ENCODE results near the gene LRRC8B.
"Not testable (repeated sequence)": the region's sequence is repeated elsewhere in the genome, so short reads cannot be mapped to it uniquely, and the experiment has no call there.

LRRC8B gene

GRCh38 chr1:89608984-89609725 lies 84.5 kb downstream of the LRRC8B start:
- no peak for DNase-seq (ENCODE audit: low read depth)

DNA sequence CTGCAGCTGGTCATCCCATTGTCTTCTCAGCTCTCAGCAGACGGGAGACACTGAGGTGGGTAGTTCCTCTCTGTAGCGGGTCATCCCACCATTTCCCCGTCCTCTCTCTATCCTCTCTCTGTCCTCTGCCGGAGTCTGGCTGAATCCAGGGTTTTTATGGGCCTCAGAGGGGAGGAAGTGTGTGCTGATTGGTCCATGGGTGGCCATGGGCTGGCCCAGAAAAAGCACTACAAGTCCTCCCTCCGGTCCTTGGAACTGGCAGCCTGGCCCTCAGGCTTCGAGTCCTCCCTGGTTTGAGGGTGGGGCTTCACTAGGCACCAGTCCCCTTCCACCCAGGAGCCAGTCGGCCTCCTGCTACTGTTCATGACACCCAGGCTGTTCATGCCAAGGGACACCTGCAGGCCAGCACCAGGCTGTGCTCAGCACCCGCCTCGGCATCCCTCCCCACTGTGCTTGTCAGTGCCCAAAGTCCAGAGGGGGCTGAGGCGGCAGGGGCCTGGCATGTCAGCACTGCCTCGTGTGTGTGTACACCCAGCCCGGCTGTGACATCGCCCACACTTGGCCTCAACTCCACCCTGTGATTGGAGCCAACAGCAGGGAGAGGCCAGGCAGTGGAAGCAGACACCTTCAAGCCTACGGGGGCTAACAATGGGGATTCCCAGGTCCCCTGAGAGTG lies 85.3 kb downstream of the LRRC8B start:
- DNase-seq (ENCODE audit: low read depth) = no peak

- DNase-seq (ENCODE audit: low read depth) = no peak
These were observed 85.9 kb downstream of the LRRC8B start for GRCh38 chr1:89610457-89611011.

- DNase-seq (ENCODE audit: low read depth) = no peak
These were observed 87.1 kb downstream of the LRRC8B start for GRCh38 chr1:89611721-89612120.

GRCh38 chr1:89613928-89614327 lies 89.3 kb downstream of the LRRC8B start:
- no peak for DNase-seq (ENCODE audit: low read depth)

- DNase-seq (ENCODE audit: low read depth) = no peak
These were observed 91.3 kb downstream of the LRRC8B start for GRCh38 chr1:89615676-89616598.

- no peak for DNase-seq (ENCODE audit: low read depth)
These were observed 92.4 kb downstream of the LRRC8B start for GRCh38 chr1:89616844-89617627.

GRCh38 chr1:89620664-89621063 lies 96.0 kb downstream of the LRRC8B start:
- DNase-seq (ENCODE audit: low read depth) = no peak

DNA sequence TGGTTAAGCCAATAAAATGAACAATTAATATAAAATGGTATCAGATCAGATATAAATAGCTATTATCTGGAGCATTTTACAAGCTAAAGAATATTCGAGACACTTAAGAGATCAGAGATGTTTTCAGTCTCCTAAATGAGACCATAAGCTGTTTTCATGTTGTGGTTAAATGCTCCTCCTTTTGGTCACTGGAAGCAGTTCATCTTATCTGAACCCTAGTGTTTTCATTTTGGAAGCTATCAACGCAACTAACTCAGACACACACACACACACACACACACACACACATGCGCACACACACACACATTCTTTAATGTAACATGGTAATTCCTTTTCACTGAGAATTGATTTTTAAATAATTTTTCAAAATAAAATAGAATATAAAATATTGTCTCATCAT lies 98.3 kb downstream of the LRRC8B start:
- no peak for DNase-seq (ENCODE audit: low read depth)

GRCh38 chr1:89624314-89624713 lies 99.7 kb downstream of the LRRC8B start:
- no peak for DNase-seq (ENCODE audit: low read depth)

DNA sequence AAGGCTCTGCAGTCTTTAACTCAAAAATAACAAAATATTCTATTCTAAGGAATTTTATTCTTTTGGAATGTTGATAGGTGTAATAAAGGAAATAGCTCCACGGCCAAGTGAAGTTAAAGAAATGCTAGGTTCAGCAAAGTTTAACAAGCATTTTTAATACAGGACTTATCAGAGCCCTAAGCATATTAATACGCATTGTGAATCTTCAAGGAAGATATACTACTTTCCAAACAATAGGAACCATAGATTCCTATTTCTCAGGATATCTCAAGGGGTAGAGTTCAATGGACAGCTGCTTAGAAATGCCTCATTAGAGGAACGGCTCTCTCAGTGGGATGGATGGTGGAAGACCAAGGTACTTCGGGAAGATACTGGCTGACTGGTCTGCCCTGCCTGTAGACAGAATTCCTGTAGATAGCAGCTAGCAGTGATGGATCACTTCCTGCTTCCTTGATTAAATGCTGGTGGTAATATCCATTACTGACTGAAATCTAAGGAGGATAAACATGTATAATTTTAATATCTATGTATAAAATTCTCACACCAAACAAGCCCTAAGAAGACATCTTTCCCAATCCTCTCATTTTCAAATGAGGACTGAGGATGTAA lies 100.2 kb downstream of the LRRC8B start:
- no peak for DNase-seq (ENCODE audit: low read depth)

GRCh38 chr1:89627596-89627962 lies 103.0 kb downstream of the LRRC8B start:
- DNase-seq (ENCODE audit: low read depth) = no peak

GRCh38 chr1:89629146-89629545 lies 104.5 kb downstream of the LRRC8B start:
- no peak for DNase-seq (ENCODE audit: low read depth)

DNA sequence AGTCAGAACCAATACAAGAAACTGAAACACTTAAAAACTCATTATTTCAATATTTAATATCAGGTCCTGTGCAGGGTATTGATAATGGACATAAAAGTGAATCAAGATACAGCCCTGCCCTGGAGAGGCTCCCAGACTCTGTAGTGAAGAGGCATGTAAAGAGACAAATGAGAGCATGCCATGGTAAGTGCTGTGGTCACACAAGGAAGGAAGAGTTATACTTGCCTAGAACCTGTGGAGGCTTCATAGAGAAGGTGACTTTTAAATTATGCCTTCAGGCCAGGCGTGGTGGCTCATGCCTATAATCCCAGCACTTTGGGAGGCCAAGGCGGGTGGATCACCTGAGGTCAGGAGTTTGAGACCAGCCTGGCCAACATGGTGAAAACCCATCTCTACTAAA lies 105.0 kb downstream of the LRRC8B start:
- not testable (repeated sequence) for DNase-seq (ENCODE audit: low read depth)

DNA sequence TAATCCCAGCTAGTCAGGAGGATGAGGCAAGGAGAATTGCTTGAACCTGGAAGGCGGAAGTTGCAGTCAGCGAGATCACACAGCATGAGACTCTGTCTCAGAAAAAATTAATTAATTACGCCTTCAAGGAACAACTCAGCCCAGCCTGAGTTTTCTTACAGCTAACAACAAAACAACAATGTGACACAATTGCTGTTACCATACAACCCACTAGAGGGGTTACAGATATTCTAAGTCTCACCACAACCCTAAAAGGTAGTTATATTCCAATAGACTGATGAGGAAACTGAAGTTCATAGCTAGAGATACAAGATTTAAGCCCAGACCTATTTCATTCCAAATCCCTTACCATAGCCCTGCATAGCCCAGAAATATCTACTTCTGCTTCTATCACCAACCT lies 105.4 kb downstream of the LRRC8B start:
- no peak for DNase-seq (ENCODE audit: low read depth)

- DNase-seq (ENCODE audit: low read depth) = no peak
These were observed 107.4 kb downstream of the LRRC8B start for GRCh38 chr1:89631816-89632656.

DNA sequence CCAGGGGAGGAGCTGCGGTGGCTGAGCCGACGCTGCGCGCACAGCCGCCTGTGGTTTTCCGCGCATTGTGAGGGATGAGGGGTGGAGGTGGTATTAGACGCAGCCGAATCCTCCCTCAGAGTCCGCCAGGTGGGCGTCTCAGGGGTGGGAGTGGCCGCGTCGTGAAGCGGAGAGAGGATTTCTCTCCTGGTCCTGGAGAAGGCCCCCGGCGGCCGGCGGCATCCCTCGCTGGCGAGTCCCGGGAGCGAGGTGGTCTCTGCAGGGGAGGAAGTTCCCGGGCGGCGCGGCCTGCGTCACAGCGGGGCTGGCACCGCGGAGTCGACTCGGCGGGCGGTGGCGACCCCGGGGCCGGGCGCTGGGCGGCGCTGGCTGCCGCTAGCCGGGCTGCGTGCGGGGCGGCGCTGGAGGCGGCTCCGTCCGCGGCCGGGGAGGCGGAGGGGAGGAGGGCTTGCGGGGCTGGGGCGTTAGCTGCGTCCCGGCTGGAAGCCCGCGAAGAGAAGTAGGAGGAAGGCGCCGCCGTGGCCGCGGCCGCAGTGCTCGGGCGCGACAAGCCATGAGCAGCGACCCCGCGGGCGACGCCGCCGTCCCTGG lies 108.1 kb downstream of the LRRC8B start, which contains the start of gene LRRC8C:
Gene LRRC8C, plus strand, starts transcription at position 464 of the 591 bp plus-strand sequence. CDS start 53,354 bp downstream, outside the sequence.
- DNase-seq (ENCODE audit: low read depth) = peak; percentile 75

GRCh38 chr1:89633248-89633799 lies 108.7 kb downstream of the LRRC8B start:
- DNase-seq (ENCODE audit: low read depth) = no peak
